Ectodermal cell (in vitro differentiated cells): ENCODE results near the gene SPAST.
"Not testable (repeated sequence)": the region's sequence is repeated elsewhere in the genome, so short reads cannot be mapped to it uniquely, and the experiment has no call there.

Source experiments
- H3K27ac ChIP-seq: 2 replicates; pipeline ENCODE4 v1.7.0; 2013; ENCODE audit warnings: mild to moderate bottlenecking, low read depth, low read length; ENCODE audit not compliant: insufficient read depth, poor library complexity, severe bottlenecking
- H3K27me3 ChIP-seq: 2 replicates; pipeline ENCODE4 v1.7.0; 2013; ENCODE audit warnings: mild to moderate bottlenecking, low read length; ENCODE audit not compliant: insufficient read depth, control insufficient read depth, poor library complexity, severe bottlenecking
- H3K36me3 ChIP-seq: one replicate; pipeline ENCODE4 v1.7.0; 2013; ENCODE audit warnings: low read length; ENCODE audit not compliant: control insufficient read depth, insufficient read depth
- H3K4me1 ChIP-seq: one replicate; pipeline ENCODE4 v1.7.0; 2013; ENCODE audit warnings: low read length; ENCODE audit not compliant: control insufficient read depth, insufficient read depth
- H3K4me3 ChIP-seq: 2 replicates; pipeline ENCODE4 v1.7.0; 2013; ENCODE audit warnings: low read depth, low read length, control low read depth; ENCODE audit not compliant: insufficient read depth
- H3K9me3 ChIP-seq: 2 replicates; pipeline ENCODE4 v1.7.0; 2013; ENCODE audit warnings: mild to moderate bottlenecking, low read length, moderate library complexity; ENCODE audit not compliant: control insufficient read depth
- WGBS, 2 experiments: methylation state at CpG; one replicate each; pipeline ENCODE4 v1.1.7; 2013; ENCODE audit warnings: missing lambda C conversion rate in 2 of 2; 5-methylcytosine and 5-hydroxymethylcytosine counted together

Gene SPAST

DNA sequence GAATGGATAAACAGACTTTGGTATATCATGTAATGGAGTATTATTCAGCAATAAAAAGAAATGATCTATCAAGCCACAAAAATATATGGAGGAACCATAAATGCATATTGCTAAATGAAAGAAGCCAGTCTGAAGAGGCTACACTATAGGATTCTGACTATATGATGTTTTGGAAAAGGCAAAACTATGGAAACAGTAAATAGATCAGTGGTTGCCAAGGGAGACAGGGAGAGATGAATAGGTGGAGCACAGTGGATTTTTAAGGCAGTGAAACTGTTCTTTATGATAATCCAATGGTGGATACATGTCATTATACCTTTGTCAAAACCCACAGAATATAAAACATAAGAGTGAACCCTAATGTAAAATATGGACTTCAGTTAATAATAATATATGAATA is 61.3 kb downstream of the SPAST start:
- H3K27me3 ChIP-seq = no peaks in the 10 kb centered on the region
- H3K27ac ChIP-seq = no peak overlapping the region
- H3K9me3 ChIP-seq = no peaks in the 10 kb centered on the region
- no peaks in the 10 kb centered on the region for H3K36me3 ChIP-seq
- no peaks in the 10 kb centered on the region for H3K4me1 ChIP-seq
- H3K4me3 ChIP-seq = no peak overlapping the region

DNA sequence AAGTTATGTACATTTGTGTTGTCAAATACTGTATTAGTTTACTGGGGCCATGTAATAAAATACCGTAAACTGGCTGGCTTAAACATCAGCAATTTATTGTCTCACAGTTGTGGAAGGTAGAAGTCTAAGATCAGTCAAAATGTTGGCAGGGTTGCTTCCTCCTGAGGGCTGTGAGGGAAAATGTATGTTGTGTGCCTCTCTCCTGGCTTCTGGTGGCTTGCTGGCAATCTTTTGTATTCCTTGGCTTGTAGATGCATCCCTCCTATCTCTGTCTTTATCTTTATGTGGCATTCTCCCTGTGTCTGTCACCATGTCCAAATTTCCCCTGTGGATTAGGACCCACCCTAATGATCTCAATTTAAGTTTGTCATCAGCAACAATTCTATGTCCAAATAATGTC is 65.3 kb downstream of the SPAST start:
- H3K4me3 ChIP-seq = no peak overlapping the region
- no peaks in the 10 kb centered on the region for H3K9me3 ChIP-seq
- H3K27ac ChIP-seq = no peak overlapping the region
- no peaks in the 10 kb centered on the region for H3K36me3 ChIP-seq
- 96 to 97% methylated on average over 1 of the region's 1 CpG for whole genome bisulfite sequencing, 2 experiments
- H3K4me1 ChIP-seq = no peaks in the 10 kb centered on the region
- H3K27me3 ChIP-seq = no peaks in the 10 kb centered on the region

DNA sequence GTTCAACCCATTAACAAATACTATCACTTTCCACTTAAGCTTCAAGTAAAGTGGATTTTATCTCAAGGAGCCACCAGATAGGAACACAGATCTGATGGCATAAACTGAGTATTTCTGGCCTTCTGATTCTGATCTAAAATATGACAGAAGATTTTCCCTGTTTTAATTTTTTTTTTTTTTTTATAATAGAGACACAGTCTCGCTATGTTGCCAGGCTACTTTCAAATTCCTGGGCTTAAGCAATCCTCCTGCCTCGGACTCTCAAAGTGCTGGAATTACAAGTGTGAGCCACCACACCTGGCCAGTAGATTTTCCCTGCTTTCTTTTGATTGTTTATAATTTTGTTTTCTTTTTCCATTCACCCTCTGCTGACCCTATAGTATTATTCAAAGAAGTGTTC is 65.7 kb downstream of the SPAST start:
- no peaks in the 10 kb centered on the region for H3K36me3 ChIP-seq
- 84 to 97% methylated on average over 2 of the region's 2 CpGs for WGBS, 2 experiments
- no peaks in the 10 kb centered on the region for H3K27me3 ChIP-seq
- no peaks in the 10 kb centered on the region for H3K9me3 ChIP-seq
- no peak overlapping the region for H3K27ac ChIP-seq
- no peaks in the 10 kb centered on the region for H3K4me1 ChIP-seq
- H3K4me3 ChIP-seq = no peak overlapping the region

DNA sequence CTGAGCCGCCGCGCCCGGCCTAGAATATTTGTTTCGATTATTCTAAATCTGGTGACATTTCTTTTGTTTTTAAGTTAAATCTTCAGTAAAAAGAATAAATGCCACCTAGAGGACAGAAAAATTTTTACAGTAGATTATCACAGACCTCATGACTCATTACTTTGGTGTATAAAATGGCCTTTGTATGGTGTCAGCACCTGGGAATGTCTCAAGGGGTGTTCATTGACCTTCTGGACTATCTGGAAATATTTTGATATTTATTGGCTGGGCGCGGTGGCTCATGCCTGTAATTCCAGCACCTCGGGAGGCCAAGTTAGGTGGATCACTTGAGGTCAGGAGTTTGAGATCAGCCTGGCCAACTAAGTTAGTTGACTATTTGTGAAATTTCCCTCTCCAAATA is 72.1 kb downstream of the SPAST start:
- 95 to 97% methylated on average over 8 of the region's 8 CpGs for WGBS, 2 experiments
- H3K27me3 ChIP-seq = no peaks in the 10 kb centered on the region
- no peaks in the 10 kb centered on the region for H3K4me1 ChIP-seq
- H3K9me3 ChIP-seq = no peaks in the 10 kb centered on the region
- no peak overlapping the region for H3K27ac ChIP-seq
- H3K36me3 ChIP-seq = peaks cover 6% of the 10 kb centered on the region
- H3K4me3 ChIP-seq = no peak overlapping the region

DNA sequence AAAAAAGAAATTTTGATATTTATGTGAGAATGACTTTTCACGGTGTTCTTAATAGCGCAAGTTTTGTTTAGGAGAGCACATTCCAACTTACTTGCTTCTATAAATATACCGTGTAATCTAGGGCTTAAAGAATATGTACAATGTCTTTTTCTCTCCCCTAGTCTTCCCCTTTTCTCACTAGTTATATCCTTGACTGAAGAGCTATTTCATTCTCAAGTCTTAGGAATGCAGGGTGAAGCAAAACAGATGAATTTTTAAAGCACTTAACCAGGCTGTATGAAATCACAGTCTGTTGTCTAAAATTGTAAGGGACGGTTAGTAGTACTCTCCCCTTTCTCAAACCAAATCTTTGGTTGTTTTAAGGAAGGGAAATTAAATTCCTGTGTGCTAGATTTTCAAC is 72.7 kb downstream of the SPAST start:
- 94 to 97% methylated on average over 3 to 4 of the region's 4 CpGs for WGBS, 2 experiments
- H3K9me3 ChIP-seq = no peaks in the 10 kb centered on the region

DNA sequence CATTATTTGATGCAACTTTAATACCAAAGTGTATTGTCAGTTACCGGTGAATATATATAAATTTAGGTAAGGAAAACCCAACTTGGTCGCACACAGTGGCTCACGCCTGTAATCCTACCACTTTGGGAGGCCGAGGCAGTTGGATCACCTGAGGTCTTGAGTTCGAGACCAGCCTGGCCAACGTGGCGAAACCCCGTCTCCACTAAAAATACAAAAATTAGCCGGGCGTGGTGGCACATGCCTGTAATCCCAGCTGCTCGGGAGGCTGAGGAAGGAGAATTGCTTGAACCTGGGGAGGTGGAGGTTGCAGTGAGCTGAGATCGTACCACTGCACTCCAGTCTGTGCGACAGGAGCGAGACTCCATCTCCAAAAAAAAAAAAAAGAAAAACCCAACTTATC is 88.2 kb downstream of the SPAST start:
- not testable (repeated sequence) for H3K27ac ChIP-seq, H3K36me3 ChIP-seq, H3K27me3 ChIP-seq, H3K9me3 ChIP-seq, H3K4me3 ChIP-seq, H3K4me1 ChIP-seq
- 92 to 97% methylated on average over 11 to 12 of the region's 14 CpGs for WGBS, 2 experiments

More for the DNA sequence above, 72.7 kb downstream of the SPAST start:
- no peak overlapping the region for H3K4me3 ChIP-seq
- no peaks in the 10 kb centered on the region for H3K27me3 ChIP-seq
- H3K27ac ChIP-seq = no peak overlapping the region
- no peaks in the 10 kb centered on the region for H3K4me1 ChIP-seq
- peaks cover 6% of the 10 kb centered on the region for H3K36me3 ChIP-seq

DNA sequence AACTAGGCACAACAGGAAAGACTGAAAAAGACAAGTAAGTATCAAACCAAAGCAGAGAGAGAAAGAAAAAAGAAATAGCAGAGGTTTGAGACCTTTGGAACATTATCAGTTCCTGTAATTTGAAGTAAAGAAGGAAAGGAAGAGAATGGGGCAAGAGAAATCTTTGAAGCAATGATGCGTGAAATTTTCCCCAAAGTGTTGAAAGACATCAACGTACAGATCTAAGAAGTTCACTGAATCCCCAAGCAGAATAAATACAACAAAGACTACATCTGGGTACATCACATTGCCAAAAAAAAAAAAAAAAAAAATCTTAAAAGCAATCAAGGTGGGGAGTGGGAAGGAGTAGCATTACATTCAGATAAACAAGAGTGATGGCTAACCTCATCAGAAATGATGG is 96.3 kb downstream of the SPAST start:
- Histone ChIP-seq H3K27ac (no peak overlapping the region), H3K36me3 (no peaks in the 10 kb centered on the region), H3K9me3 (no peaks in the 10 kb centered on the region), H3K27me3 (no peaks in the 10 kb centered on the region), H3K4me3 (no peak overlapping the region), H3K4me1 (no peaks in the 10 kb centered on the region)
- 78 to 90% methylated on average over 1 to 2 of the region's 2 CpGs for whole genome bisulfite sequencing, 2 experiments

DNA sequence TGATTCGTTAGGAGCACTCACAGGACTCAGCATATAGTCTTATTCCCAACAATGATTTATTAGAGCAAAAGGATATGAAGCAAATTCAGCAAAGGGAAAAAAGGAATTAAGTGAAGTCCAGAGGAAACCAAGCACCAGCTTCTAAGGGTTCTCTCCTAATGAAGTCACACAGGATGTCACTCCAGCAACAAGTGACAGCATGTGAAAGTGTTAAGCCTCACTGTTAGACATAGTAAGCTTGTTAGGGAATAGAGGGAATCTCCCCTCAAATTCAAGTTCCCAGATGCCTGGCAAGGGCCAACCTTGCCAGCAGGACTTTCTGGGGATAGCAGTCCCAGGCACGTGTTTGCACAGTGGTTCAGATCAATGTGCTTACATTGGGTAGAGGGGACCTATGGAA is 97.9 kb downstream of the SPAST start:
- no peaks in the 10 kb centered on the region for H3K9me3 ChIP-seq
- 82% methylated on average over 1 to 2 of the region's 2 CpGs for WGBS, 2 experiments

DNA sequence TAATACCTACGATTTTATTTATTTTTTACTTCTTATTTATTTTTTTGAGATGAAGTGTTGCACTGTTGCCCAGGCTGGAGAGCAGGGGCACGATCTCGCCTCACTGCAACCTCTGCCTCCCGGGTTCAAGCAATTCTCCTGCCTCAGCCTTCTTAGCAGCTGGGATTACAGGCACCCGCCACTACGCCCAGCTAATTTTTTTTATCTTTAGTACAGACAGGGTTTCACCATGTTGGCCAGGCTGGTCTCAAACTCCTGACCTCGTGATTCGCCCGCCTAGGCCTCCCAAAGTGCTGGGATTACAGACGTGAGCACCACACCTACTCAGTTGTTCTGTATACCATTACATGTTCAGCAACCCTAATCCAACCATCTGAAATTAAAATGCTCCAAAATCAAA is 100.9 kb downstream of the SPAST start:
- WGBS, 2 experiments = 91% methylated on average over 9 to 10 of the region's 10 CpGs
- not testable (repeated sequence) for H3K4me1 ChIP-seq, H3K36me3 ChIP-seq

More for the DNA sequence above, 97.9 kb downstream of the SPAST start:
- Histone ChIP-seq H3K27me3 (no peaks in the 10 kb centered on the region), H3K4me3 (no peak overlapping the region), H3K36me3 (no peaks in the 10 kb centered on the region), H3K27ac (no peak overlapping the region), H3K4me1 (peaks cover under 1% of the 10 kb centered on the region)

DNA sequence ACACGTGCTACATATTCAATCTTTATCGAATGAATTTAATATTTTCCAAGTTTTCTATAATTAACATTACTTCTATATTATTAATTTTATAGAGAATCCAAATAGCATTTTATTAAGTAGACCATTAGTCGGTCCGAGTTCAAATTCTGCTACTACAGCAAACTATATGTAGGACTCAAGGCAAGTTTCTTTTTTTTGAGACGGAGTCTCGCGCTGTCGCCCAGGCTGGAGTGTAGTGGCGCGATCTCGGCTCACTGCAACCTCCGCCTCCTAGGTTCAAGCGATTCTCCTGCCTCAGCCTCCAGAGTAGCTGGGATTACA is 101.6 kb downstream of the SPAST start:
- H3K4me1 ChIP-seq, H3K27me3 ChIP-seq, H3K36me3 ChIP-seq, H3K27ac ChIP-seq, H3K9me3 ChIP-seq: not testable (repeated sequence)
- peak overlapping the region; percentile 84 for H3K4me3 ChIP-seq
- 6 to 7% methylated on average over 11 to 12 of the region's 13 CpGs for WGBS, 2 experiments

More for the DNA sequence above, 100.9 kb downstream of the SPAST start:
- not testable (repeated sequence) for H3K9me3 ChIP-seq, H3K27me3 ChIP-seq, H3K27ac ChIP-seq
- peak overlapping the region; percentile 84 for H3K4me3 ChIP-seq

DNA sequence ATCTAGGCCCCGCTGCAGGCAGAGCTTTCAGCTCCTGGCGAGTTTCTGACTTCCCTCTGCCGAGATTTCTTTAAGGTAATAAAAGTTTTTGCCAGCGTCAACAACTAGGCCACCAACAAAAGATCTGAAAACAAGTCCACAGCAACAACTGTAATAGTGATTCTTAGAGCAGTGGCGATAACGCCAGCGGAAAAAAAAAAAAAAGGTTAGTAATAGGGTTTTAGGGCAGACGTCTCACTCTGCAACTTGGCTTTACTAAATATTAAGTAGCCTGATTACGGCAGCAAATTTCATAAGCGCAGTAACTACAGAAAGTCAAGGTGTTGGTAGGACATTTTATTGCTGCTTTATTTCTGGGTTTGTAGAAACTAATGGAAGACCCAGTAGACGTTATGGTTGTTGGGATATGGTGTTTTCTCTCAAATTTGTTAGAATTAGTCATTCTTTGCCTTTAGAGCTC is 102.8 kb downstream of the SPAST start:
- Histone ChIP-seq H3K4me1 (peaks cover 7% of the 10 kb centered on the region), H3K27ac (no peak overlapping the region), H3K9me3 (no peaks in the 10 kb centered on the region), H3K27me3 (no peaks in the 10 kb centered on the region), H3K36me3 (no peaks in the 10 kb centered on the region), H3K4me3 (peak overlapping the region; percentile 84)
- 8% methylated on average over 11 of the region's 11 CpGs for WGBS, 2 experiments
